Hematopoietic multipotent progenitor cell treated with erythropoietin and hydrocortisone succinate and interleukin-3 and kit ligand, for 8 days (in vitro differentiated cells): ENCODE data around the gene CAND1.
A peak's percentile ranks its signal among the peaks of the same experiment; 100 is the strongest.

Experiments
- DNase-seq: peaks from one replicate; pipeline ENCODE4 v3.0.0-alpha.2; 2015

Gene CAND1

GRCh38 chr12:67348683-67349082 is 79.5 kb downstream of the CAND1 start:
- no peak for DNase-seq

- DNase-seq = no peak
Measured at GRCh38 chr12:67352682-67353081, 83.5 kb downstream of the CAND1 start.

GRCh38 chr12:67354322-67354721 is 85.2 kb downstream of the CAND1 start:
- no peak for DNase-seq

GRCh38 chr12:67354966-67355365 is 85.8 kb downstream of the CAND1 start:
- no peak for DNase-seq

- DNase-seq = peak; percentile 55
Measured at GRCh38 chr12:67355428-67356379, 86.5 kb downstream of the CAND1 start.

- no peak for DNase-seq
Measured at GRCh38 chr12:67356380-67356774, 87.2 kb downstream of the CAND1 start.

- DNase-seq = no peak
Measured at GRCh38 chr12:67357376-67358125, 88.4 kb downstream of the CAND1 start.

- no peak for DNase-seq
Measured at GRCh38 chr12:67358781-67359338, 89.7 kb downstream of the CAND1 start.

GRCh38 chr12:67362526-67362925 is 93.4 kb downstream of the CAND1 start:
- DNase-seq = no peak

GRCh38 chr12:67364228-67364627 is 95.1 kb downstream of the CAND1 start:
- no peak for DNase-seq

- no peak for DNase-seq
Measured at GRCh38 chr12:67365131-67365530, 96.0 kb downstream of the CAND1 start.

GRCh38 chr12:67367843-67368242 is 98.7 kb downstream of the CAND1 start:
- DNase-seq = no peak
